HepG2 (cell line): ENCODE results near the gene TTPAL. TPM values are rescaled to one million over a fixed set of nuclear protein-coding genes. Genes with fewer than 3 reads are reported as not detected.

Source experiments
- CBX1 ChIP-seq: IDR thresholded peaks from one replicate; pipeline ENCODE4 v1.6.1; 2016; ENCODE audit warnings: antibody characterized with exemption, low read depth
- CREB1 ChIP-seq, 2 experiments: fragments of 450-650 bp in 1 of 2; IDR thresholded peaks; 2 replicates each; pipeline ENCODE4 v1.6.1; 2016 to 2017; ENCODE audit warnings: control low read depth in 1 of 2, mild to moderate bottlenecking in 1 of 2, missing compliant biosample characterization in 1 of 2, missing genetic modification characterization in 1 of 2
- EHMT2 ChIP-seq: fragments of 200-600 bp; sonication (generic); IDR thresholded peaks from 2 replicates; pipeline ENCODE4 v1.7.0; 2017; ENCODE audit warnings: antibody characterized with exemption, low read depth, low read length, borderline replicate concordance
- EP300 ChIP-seq, 3 experiments: sonication (generic) in 1 of 3; formaldehyde crosslinking in 1 of 3; IDR thresholded peaks; 2 replicates each; pipeline versions ENCODE4 v1.5.1 to v1.6.1; 2011 to 2020; ENCODE audit warnings: low read depth in 2 of 3, low read length in 2 of 3, borderline replicate concordance in 1 of 3, improper control_type of control experiment in 1 of 3, mild to moderate bottlenecking in 1 of 3, missing genetic modification reagents in 1 of 3, moderate library complexity in 1 of 3
- FOXA1 ChIP-seq, 2 experiments: fragments of 450-650 bp in 1 of 2; sonication (generic) in 1 of 2; formaldehyde crosslinking in 1 of 2; IDR thresholded peaks; 2 replicates each; pipeline versions ENCODE4 v1.4.0 to v1.6.1; 2016 to 2020; ENCODE audit warnings: missing genetic modification reagents in 1 of 2
- GPN1 ChIP-seq: sonication (generic); formaldehyde crosslinking; IDR thresholded peaks from 2 replicates; pipeline ENCODE4 v1.5.1; 2020; ENCODE audit warnings: missing genetic modification reagents, borderline replicate concordance
- MATR3 ChIP-seq: sonication (generic); formaldehyde crosslinking; IDR thresholded peaks from 2 replicates; pipeline ENCODE4 v1.4.0; 2020; ENCODE audit warnings: missing genetic modification reagents
- MBD4 ChIP-seq: IDR thresholded peaks from 2 replicates; pipeline ENCODE4 v1.6.1; 2012; ENCODE audit warnings: low read length, inconsistent platforms, borderline replicate concordance
- SKI ChIP-seq: fragments of 450-650 bp; IDR thresholded peaks from one replicate; pipeline ENCODE4 v1.6.1; 2018; ENCODE audit warnings: mild to moderate bottlenecking; ENCODE audit not compliant: partially characterized antibody
- SMARCC2 ChIP-seq: fragments of 450-650 bp; IDR thresholded peaks from 2 replicates; pipeline ENCODE4 v1.6.1; 2017; ENCODE audit warnings: antibody characterized with exemption, mild to moderate bottlenecking
- TBX2 ChIP-seq: sonication (generic); formaldehyde crosslinking; IDR thresholded peaks from 2 replicates; pipeline ENCODE4 v1.5.0; 2020; ENCODE audit warnings: missing genetic modification reagents, mild to moderate bottlenecking, borderline replicate concordance
- ZBTB21 ChIP-seq: sonication (generic); formaldehyde crosslinking; IDR thresholded peaks from 2 replicates; pipeline ENCODE4 v1.4.0; 2020; ENCODE audit warnings: missing genetic modification reagents
- ZBTB3 ChIP-seq: sonication (generic); formaldehyde crosslinking; IDR thresholded peaks from 2 replicates; pipeline ENCODE4 v1.4.0; 2020; ENCODE audit warnings: low read depth, mild to moderate bottlenecking, moderate library complexity, missing genetic modification reagents, borderline replicate concordance
- ZFP37 ChIP-seq: sonication (generic); formaldehyde crosslinking; IDR thresholded peaks from 2 replicates; pipeline ENCODE4 v1.4.0; 2020; ENCODE audit warnings: missing genetic modification reagents, borderline replicate concordance
- ZKSCAN5 ChIP-seq: sonication (generic); formaldehyde crosslinking; IDR thresholded peaks from 2 replicates; pipeline ENCODE4 v1.5.1; 2020; ENCODE audit warnings: mild to moderate bottlenecking, missing genetic modification reagents
- ZNF446 ChIP-seq: sonication (generic); formaldehyde crosslinking; IDR thresholded peaks from 2 replicates; pipeline ENCODE4 v1.5.0; 2020; ENCODE audit warnings: mild to moderate bottlenecking, missing genetic modification reagents
- ZNF556 ChIP-seq: sonication (generic); formaldehyde crosslinking; IDR thresholded peaks from 2 replicates; pipeline ENCODE4 v1.4.0; 2020; ENCODE audit warnings: mild to moderate bottlenecking, missing genetic modification reagents, borderline replicate concordance
- ZNF563 ChIP-seq: sonication (generic); formaldehyde crosslinking; IDR thresholded peaks from 2 replicates; pipeline ENCODE4 v1.8.0; 2022; ENCODE audit warnings: mild to moderate bottlenecking, moderate library complexity, missing genetic modification reagents
- ZNF724P ChIP-seq: sonication (generic); formaldehyde crosslinking; IDR thresholded peaks from 2 replicates; pipeline ENCODE4 v1.8.0; 2022; ENCODE audit warnings: missing genetic modification reagents, borderline replicate concordance
- ZNF883 ChIP-seq: sonication (generic); formaldehyde crosslinking; IDR thresholded peaks from 2 replicates; pipeline ENCODE4 v1.5.1; 2020; ENCODE audit warnings: mild to moderate bottlenecking, missing genetic modification reagents; ENCODE audit errors: not compliant biosample characterization
- ZSCAN12 ChIP-seq: sonication (generic); formaldehyde crosslinking; IDR thresholded peaks from 2 replicates; pipeline ENCODE4 v1.9.0; 2021; ENCODE audit warnings: mild to moderate bottlenecking, missing genetic modification reagents
- polyA plus RNA-seq, 8 experiments: library from polyadenylated mRNA; depleted of rRNA in 3 of 8; stranded (reverse) in 7 of 8; unstranded in 1 of 8; fragments of >200 nt; fragmentation: Illumina TruSeq in 4 of 8; extraction: Trizol in 4 of 8; gene quantifications; 2 replicates each; pipeline versions ENCODE4 v1.2.1 to v1.2.3, GENCODE V29; 2011 to 2016; ENCODE audit warnings: low read depth in 4 of 8, missing spikeins in 1 of 8, mixed read lengths in 1 of 8; ENCODE audit not compliant: insufficient read depth in 1 of 8
- total RNA-seq, 5 experiments: library from RNA; depleted of rRNA; stranded (reverse); fragments of >200 nt; fragmentation: Illumina TruSeq; extraction: Trizol; gene quantifications; 2 replicates each; pipeline ENCODE4 v1.2.3, GENCODE V29; 2016; ENCODE audit warnings: low read depth in 1 of 5
- TF ChIP-seq, protein P1 (sequence below): sonication (generic); formaldehyde crosslinking; IDR thresholded peaks from 2 replicates; pipeline ENCODE4 v1.4.0; 2020; ENCODE audit warnings: mild to moderate bottlenecking, missing genetic modification reagents
- TF ChIP-seq, protein P2 (sequence below): sonication (generic); formaldehyde crosslinking; IDR thresholded peaks from 2 replicates; pipeline ENCODE4 v1.9.0; 2021; ENCODE audit warnings: missing genetic modification reagents, borderline replicate concordance
- TF ChIP-seq, protein P3 (sequence below): sonication (generic); formaldehyde crosslinking; IDR thresholded peaks from 2 replicates; pipeline ENCODE4 v1.4.0; 2020; ENCODE audit warnings: mild to moderate bottlenecking, missing genetic modification reagents, borderline replicate concordance

Gene TTPAL
- total and polyA plus RNA-seq, 2 of the 13 experiments (the other 11 are each of a cell fraction or from before 2014, with no cell fraction given), result 4.3 to 18.8 TPM

DNA sequence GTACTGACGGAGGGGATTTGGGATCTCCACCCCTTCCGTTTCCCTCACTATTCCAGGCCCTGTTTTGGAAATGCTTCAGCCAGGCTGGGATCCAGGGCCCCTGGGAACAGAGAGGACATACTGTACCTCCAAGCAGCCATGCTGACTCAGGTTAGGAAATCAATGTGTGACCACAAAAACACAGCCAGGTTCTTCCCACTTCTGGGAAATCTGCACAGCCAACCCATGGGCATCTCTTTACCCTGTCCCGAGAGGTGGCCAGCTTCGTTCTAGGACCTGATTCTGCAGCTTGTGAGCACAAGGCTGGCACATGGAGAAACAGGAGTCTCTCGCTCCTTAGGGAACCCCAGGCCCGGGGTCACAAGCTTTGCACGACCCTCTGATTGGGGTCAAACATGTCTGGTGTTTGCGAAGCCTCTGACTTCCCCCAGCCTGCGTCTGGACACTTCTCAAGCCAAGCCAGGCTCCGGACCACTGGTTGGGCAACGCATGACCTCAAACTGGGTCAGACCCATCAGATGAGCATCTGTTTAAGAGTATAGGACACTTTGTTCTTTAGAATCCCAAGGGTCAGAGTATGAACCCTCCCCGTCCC lies 8.3 kb upstream of the TTPAL start (continued):
- no peak for TF ChIP-seq CREB1 (IDR thresholded peaks at IDR 0.05)
- no peak for TF ChIP-seq CREB1 (CRISPR knock-in tag; IDR thresholded peaks at IDR 0.05)
- TF ChIP-seq ZNF724P (CRISPR knock-in tag), result no peak
- TF ChIP-seq EP300 (IDR thresholded peaks at IDR 0.05; ENCODE audit: low read depth in 2 of 2, low read length in 2 of 2), result no peak; a peak in 1 of 4 replicates
- no peak for TF ChIP-seq EP300 (CRISPR knock-in tag; IDR thresholded peaks at IDR 0.05; ENCODE audit: borderline replicate concordance)
- TF ChIP-seq ZNF556, result no peak
- TF ChIP-seq ZSCAN12 (CRISPR knock-in tag), result no peak
- TF ChIP-seq ZBTB21 (CRISPR knock-in tag), result no peak
- TF ChIP-seq ZNF563 (CRISPR knock-in tag), result no peak
- no peak for TF ChIP-seq EHMT2
- TF ChIP-seq, protein P1, sequence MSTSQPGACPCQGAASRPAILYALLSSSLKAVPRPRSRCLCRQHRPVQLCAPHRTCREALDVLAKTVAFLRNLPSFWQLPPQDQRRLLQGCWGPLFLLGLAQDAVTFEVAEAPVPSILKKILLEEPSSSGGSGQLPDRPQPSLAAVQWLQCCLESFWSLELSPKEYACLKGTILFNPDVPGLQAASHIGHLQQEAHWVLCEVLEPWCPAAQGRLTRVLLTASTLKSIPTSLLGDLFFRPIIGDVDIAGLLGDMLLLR (CRISPR knock-in tag), result 0 out of 2 replicates have a peak, but pooled peaks have one; percentile 51
- no peak for TF ChIP-seq ZKSCAN5 (CRISPR knock-in tag)
- TF ChIP-seq MBD4, result no peak
- TF ChIP-seq, protein P2, sequence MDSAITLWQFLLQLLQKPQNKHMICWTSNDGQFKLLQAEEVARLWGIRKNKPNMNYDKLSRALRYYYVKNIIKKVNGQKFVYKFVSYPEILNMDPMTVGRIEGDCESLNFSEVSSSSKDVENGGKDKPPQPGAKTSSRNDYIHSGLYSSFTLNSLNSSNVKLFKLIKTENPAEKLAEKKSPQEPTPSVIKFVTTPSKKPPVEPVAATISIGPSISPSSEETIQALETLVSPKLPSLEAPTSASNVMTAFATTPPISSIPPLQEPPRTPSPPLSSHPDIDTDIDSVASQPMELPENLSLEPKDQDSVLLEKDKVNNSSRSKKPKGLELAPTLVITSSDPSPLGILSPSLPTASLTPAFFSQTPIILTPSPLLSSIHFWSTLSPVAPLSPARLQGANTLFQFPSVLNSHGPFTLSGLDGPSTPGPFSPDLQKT (CRISPR knock-in tag), result no peak
- no peak for TF ChIP-seq CBX1
- TF ChIP-seq SMARCC2, result no peak
- TF ChIP-seq ZNF446 (CRISPR knock-in tag), result no peak
- no peak for TF ChIP-seq MATR3 (CRISPR knock-in tag)
- TF ChIP-seq FOXA1 (IDR thresholded peaks at IDR 0.05), result no peak
- no peak for TF ChIP-seq FOXA1 (CRISPR knock-in tag; IDR thresholded peaks at IDR 0.05)
- no peak for TF ChIP-seq TBX2 (CRISPR knock-in tag)
- TF ChIP-seq SKI, result no peak
- TF ChIP-seq GPN1 (CRISPR knock-in tag), result no peak
- no peak for TF ChIP-seq ZFP37 (CRISPR knock-in tag)
- no peak for TF ChIP-seq ZBTB3
- peak; percentile 20 for TF ChIP-seq ZNF883 (CRISPR knock-in tag)
- TF ChIP-seq, protein P3, sequence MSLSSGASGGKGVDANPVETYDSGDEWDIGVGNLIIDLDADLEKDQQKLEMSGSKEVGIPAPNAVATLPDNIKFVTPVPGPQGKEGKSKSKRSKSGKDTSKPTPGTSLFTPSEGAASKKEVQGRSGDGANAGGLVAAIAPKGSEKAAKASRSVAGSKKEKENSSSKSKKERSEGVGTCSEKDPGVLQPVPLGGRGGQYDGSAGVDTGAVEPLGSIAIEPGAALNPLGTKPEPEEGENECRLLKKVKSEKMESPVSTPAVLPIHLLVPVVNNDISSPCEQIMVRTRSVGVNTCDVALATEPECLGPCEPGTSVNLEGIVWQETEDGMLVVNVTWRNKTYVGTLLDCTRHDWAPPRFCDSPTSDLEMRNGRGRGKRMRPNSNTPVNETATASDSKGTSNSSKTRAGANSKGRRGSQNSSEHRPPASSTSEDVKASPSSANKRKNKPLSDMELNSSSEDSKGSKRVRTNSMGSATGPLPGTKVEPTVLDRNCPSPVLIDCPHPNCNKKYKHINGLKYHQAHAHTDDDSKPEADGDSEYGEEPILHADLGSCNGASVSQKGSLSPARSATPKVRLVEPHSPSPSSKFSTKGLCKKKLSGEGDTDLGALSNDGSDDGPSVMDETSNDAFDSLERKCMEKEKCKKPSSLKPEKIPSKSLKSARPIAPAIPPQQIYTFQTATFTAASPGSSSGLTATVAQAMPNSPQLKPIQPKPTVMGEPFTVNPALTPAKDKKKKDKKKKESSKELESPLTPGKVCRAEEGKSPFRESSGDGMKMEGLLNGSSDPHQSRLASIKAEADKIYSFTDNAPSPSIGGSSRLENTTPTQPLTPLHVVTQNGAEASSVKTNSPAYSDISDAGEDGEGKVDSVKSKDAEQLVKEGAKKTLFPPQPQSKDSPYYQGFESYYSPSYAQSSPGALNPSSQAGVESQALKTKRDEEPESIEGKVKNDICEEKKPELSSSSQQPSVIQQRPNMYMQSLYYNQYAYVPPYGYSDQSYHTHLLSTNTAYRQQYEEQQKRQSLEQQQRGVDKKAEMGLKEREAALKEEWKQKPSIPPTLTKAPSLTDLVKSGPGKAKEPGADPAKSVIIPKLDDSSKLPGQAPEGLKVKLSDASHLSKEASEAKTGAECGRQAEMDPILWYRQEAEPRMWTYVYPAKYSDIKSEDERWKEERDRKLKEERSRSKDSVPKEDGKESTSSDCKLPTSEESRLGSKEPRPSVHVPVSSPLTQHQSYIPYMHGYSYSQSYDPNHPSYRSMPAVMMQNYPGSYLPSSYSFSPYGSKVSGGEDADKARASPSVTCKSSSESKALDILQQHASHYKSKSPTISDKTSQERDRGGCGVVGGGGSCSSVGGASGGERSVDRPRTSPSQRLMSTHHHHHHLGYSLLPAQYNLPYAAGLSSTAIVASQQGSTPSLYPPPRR (CRISPR knock-in tag), result no peak
